NB4 (cell line): ENCODE results near the gene KSR2.

Experiments used
- DNase-seq: peaks from one replicate; pipeline ENCODE4 v3.0.0; 2010; ENCODE audit warnings: low read depth
- H3K4me3 ChIP-seq: one replicate; pipeline ENCODE4 v1.5.1; 2011; ENCODE audit warnings: mild to moderate bottlenecking, low read depth, low read length, moderate library complexity
- MYC ChIP-seq: IDR thresholded peaks from 2 replicates; pipeline ENCODE4 v1.6.1; 2011; ENCODE audit warnings: low read depth, low read length
- POLR2A ChIP-seq: IDR thresholded peaks from 2 replicates; pipeline ENCODE4 v1.6.1; 2011; ENCODE audit warnings: mild to moderate bottlenecking; ENCODE audit not compliant: insufficient read length; ENCODE audit errors: extremely low read depth
- TF ChIP-seq, protein P1 (sequence below): IDR thresholded peaks from 2 replicates; pipeline ENCODE4 v1.6.1; 2011; ENCODE audit warnings: low read depth, low read length
- TF ChIP-seq, protein P2 (sequence below): IDR thresholded peaks from one replicate; pipeline ENCODE4 v1.5.1; 2012; ENCODE audit warnings: low read depth, low read length

Gene KSR2

DNA sequence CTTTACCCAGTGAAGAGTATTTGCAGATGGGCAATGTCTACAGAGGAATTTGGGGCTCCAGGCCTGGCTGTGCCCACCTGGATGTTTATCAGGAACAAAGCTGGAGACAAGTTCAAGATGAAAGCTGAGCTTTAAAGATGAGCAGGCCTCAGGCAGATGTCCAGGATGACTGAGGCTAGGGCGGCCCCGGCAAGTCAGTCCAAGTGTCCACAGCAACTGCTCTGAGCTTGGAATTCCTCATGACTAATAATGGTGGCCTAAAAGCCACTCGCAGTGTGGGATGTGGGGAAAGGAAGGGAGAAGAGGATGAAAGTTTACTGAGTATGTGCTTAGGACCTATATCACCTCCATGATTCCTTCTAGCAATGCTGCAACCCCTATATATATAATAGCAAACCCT lies 479.1 kb downstream of the KSR2 start:
- no peak overlapping the region for H3K4me3 ChIP-seq
- TF ChIP-seq POLR2A, result no peak
- TF ChIP-seq, protein P1, sequence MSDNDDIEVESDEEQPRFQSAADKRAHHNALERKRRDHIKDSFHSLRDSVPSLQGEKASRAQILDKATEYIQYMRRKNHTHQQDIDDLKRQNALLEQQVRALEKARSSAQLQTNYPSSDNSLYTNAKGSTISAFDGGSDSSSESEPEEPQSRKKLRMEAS, result no peak
- no peak for TF ChIP-seq MYC
- TF ChIP-seq, protein P2, sequence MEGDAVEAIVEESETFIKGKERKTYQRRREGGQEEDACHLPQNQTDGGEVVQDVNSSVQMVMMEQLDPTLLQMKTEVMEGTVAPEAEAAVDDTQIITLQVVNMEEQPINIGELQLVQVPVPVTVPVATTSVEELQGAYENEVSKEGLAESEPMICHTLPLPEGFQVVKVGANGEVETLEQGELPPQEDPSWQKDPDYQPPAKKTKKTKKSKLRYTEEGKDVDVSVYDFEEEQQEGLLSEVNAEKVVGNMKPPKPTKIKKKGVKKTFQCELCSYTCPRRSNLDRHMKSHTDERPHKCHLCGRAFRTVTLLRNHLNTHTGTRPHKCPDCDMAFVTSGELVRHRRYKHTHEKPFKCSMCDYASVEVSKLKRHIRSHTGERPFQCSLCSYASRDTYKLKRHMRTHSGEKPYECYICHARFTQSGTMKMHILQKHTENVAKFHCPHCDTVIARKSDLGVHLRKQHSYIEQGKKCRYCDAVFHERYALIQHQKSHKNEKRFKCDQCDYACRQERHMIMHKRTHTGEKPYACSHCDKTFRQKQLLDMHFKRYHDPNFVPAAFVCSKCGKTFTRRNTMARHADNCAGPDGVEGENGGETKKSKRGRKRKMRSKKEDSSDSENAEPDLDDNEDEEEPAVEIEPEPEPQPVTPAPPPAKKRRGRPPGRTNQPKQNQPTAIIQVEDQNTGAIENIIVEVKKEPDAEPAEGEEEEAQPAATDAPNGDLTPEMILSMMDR, result no peak
- no peak for DNase-seq

DNA sequence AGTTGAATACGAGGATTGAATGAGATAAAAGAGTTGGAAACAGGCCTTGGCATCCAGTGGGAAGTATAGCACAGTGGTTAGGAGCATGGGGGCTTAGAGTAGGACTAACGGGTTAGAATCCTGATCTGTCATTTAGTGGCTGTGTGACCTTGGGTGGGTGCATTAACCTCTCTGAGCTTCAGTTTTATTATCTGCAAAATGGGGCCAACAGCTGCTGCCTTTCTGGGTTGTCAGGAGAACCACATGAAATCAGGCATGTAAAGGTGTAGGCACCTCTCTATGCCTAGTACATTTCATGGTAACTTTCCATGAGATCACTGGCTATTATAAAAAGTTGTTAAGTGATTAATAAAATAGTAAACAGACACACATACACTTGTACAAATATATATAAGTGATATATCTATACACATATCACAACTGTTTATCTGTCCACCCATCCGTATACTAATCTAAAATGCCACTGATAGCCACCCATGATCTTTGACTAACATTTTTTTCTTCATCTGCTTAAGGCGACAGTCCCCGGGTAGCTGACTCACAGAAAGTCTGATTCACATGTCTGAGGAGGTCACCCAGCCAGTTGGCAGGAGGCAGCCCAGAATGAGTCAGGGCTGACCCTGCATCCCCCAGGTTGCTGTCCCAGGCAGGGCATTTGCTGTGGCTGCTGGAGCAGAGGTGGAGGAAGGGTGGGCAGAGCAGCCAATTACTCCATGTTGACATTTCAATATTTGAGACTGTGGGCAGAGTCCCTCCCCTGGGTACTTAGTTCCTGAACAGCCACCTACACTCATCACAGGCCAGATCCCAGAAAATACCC lies 481.7 kb downstream of the KSR2 start:
- DNase-seq, result no peak
- no peak overlapping the region for H3K4me3 ChIP-seq
- TF ChIP-seq MYC (no peak), POLR2A (no peak)
- TF ChIP-seq, protein P1, result no peak
- TF ChIP-seq, protein P2, result no peak

DNA sequence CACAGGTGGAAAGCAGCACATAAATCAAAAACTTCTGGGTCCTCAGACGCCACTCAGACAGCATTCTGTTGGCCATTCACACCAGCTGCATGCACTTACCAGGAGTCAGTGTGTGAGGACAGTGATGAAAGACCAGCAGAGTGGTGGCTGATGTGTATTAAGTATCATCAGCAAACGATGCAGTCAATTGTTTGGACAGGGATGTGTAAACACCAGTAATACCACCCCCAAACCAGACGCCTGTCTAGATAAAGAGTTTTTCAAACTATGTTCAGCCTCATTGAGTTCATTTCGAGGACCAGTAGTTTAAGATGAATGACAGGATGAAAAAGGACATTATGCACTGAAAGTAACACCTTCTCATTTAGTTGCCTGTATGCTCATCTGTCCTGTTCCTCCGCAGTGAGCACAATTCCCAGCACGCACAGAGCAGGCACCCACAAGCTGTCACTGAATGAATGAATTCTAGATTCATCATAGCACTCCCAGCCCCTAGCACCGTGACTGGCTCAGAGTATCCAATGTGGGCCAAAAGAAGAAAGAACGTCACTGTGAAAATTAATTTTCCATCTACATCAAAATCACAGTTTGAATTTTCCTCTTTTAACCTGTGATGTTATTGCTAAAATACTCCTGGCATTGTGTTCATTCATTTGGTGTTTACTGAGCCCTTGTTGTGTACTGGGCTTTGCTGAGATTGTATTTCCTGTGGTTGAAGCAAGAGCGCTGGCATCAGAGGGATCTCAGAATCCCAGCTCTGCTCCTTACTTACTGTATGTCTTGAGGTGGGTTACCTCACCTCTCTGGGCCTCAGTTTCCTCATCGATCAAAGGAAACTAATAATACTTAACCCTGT lies 482.6 kb downstream of the KSR2 start:
- no peak overlapping the region for H3K4me3 ChIP-seq
- TF ChIP-seq, protein P1, result no peak
- TF ChIP-seq MYC (no peak), POLR2A (no peak)
- TF ChIP-seq, protein P2, result no peak
- no peak for DNase-seq

DNA sequence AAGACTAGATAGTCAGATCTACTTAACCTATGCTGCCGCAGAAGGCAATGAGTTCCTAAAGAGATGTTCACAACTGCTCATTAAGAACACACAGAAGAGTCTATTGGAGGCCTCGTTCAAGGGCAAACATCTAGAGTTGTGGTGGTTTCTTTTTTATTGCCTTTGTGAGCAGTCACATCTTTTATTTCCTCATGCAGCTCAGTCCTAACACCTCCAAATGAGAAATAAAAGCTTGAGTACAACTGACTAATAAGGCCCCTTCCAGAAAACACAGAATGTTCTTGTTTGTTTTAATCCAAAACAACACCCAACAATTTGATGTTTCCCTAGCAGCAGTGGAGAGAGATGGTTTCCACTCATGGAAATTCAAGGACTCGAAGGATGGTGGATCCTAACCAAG lies 483.9 kb downstream of the KSR2 start:
- H3K4me3 ChIP-seq, result no peak overlapping the region
- DNase-seq, result no peak
- TF ChIP-seq, protein P1, result no peak
- no peak for TF ChIP-seq POLR2A
- TF ChIP-seq, protein P2, result no peak
- no peak for TF ChIP-seq MYC

DNA sequence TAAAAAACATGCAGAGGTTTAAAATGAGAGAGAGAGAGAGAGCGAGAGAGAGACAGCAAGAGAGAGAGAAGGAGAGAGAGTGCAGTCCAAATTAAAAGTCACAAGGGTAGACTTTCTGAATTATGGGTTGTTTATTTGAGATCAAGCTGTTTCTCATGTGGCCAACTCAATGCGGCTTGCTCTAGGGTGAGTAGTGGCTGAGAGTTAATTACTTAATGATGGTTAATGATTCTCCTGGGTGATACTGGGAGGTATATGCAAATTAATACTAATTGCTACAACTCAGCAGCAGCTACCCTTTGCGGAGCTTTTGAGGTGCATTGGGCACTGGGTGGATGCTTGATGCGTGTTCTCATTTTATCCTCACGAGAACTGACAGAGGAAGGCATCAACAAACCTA lies 485.3 kb downstream of the KSR2 start:
- TF ChIP-seq, protein P2, result no peak
- TF ChIP-seq MYC (no peak), POLR2A (no peak)
- TF ChIP-seq, protein P1, result no peak
- no peak for DNase-seq
- no peak overlapping the region for H3K4me3 ChIP-seq
